Activated CD8-positive, alpha-beta memory T cell treated with anti-CD3 and anti-CD28 coated beads for 36 hours (primary cell): ENCODE data around the gene PIGS. TPM values are rescaled to one million over a fixed set of nuclear protein-coding genes. Genes with fewer than 3 reads are reported as not detected.

Source experiments
- CTCF ChIA-PET: fragments of 350-600 bp; sonication (Branson Sonifier 250); formaldehyde crosslinking; loops from one replicate; lab custom pipeline; 2021; ENCODE audit warnings: antibody characterized with exemption; lab: Charles Lee
- POLR2A ChIA-PET: fragments of 350-600 bp; sonication (Branson Sonifier 250); formaldehyde crosslinking; loops from one replicate; lab custom pipeline; 2021; ENCODE audit warnings: antibody characterized with exemption; lab: Charles Lee
- total RNA-seq, 2 experiments: library from RNA; stranded (reverse); gene quantifications; one replicate each; pipeline ENCODE4 v1.2.3, GENCODE V29; 2021

The PIGS gene
- total RNA-seq, 2 experiments from 2014 or later = 50.0 to 50.3 TPM

- POLR2A ChIA-PET = no interaction called here
- CTCF ChIA-PET = no interaction called here
These were observed 26.8 kb downstream of the PIGS start for GRCh38 chr17:28544402-28545140.

GRCh38 chr17:28541439-28541838 is 29.9 kb downstream of the PIGS start:
- ChIA-PET POLR2A (no interaction called here), CTCF (interaction anchor here (1.0 to 2.3 kb wide), 6 partner anchors 8 to 125 kb away, joined by 3 to 8 read pairs (median 5); no protein-coding TSS in a partner anchor)

GRCh38 chr17:28540231-28540630 is 31.1 kb downstream of the PIGS start:
- POLR2A ChIA-PET = interaction anchor here (0.6 kb wide), 1 partner anchor 154 kb away, joined by 8 read pairs; no protein-coding TSS in a partner anchor
- CTCF ChIA-PET = interaction anchor here (0.7 to 2.3 kb wide), 11 partner anchors 9 to 319 kb away, joined by 3 to 8 read pairs (median 4); no protein-coding TSS in a partner anchor

- CTCF ChIA-PET = interaction anchor here (1.5 to 1.9 kb wide), 2 partner anchors 13 to 43 kb away, joined by 4 to 5 read pairs; no protein-coding TSS in a partner anchor
- POLR2A ChIA-PET = no interaction called here
These were observed 32.9 kb downstream of the PIGS start for GRCh38 chr17:28538296-28538895.

- ChIA-PET CTCF (interaction anchor here (0.6 to 2.3 kb wide), 4 partner anchors 10 to 42 kb away, joined by 3 to 16 read pairs (median 4); no protein-coding TSS in a partner anchor), POLR2A (no interaction called here)
These were observed 34.1 kb downstream of the PIGS start for GRCh38 chr17:28537219-28537610.

GRCh38 chr17:28536532-28537218 is 34.6 kb downstream of the PIGS start:
- POLR2A ChIA-PET = no interaction called here
- CTCF ChIA-PET = interaction anchor here (0.6 to 2.3 kb wide), 4 partner anchors 11 to 41 kb away, joined by 3 to 16 read pairs (median 4); no protein-coding TSS in a partner anchor

GRCh38 chr17:28534740-28535375 is 36.5 kb downstream of the PIGS start:
- POLR2A ChIA-PET = no interaction called here

GRCh38 chr17:28533091-28533807 is 38.1 kb downstream of the PIGS start:
- ChIA-PET POLR2A (interaction anchor here (0.5 kb wide), 1 partner anchor 125 kb away, joined by 10 read pairs; no protein-coding TSS in a partner anchor), CTCF (no interaction called here)

More at GRCh38 chr17:28534740-28535375, 36.5 kb downstream of the PIGS start:
- CTCF ChIA-PET = no interaction called here

GRCh38 chr17:28532050-28532960 is 39.0 kb downstream of the PIGS start:
- CTCF ChIA-PET = interaction anchor here (1.1 kb wide), 1 partner anchor 17 kb away, joined by 3 read pairs; no protein-coding TSS in a partner anchor

GRCh38 chr17:28530926-28531325 is 40.4 kb downstream of the PIGS start:
- ChIA-PET CTCF (interaction anchor here (1.1 kb wide), 1 partner anchor 19 kb away, joined by 3 read pairs; no protein-coding TSS in a partner anchor), POLR2A (no interaction called here)

More at GRCh38 chr17:28532050-28532960, 39.0 kb downstream of the PIGS start:
- POLR2A ChIA-PET = no interaction called here

GRCh38 chr17:28530250-28530649 is 41.1 kb downstream of the PIGS start:
- CTCF ChIA-PET = interaction anchor here (0.7 kb wide), 1 partner anchor 10 kb away, joined by 3 read pairs; no protein-coding TSS in a partner anchor

GRCh38 chr17:28529013-28529400 is 42.3 kb downstream of the PIGS start:
- ChIA-PET CTCF (no interaction called here), POLR2A (no interaction called here)

More at GRCh38 chr17:28530250-28530649, 41.1 kb downstream of the PIGS start:
- POLR2A ChIA-PET = no interaction called here

- CTCF ChIA-PET = no interaction called here
- POLR2A ChIA-PET = no interaction called here
These were observed 42.9 kb downstream of the PIGS start for GRCh38 chr17:28528327-28529012.

- POLR2A ChIA-PET = no interaction called here
- CTCF ChIA-PET = no interaction called here
These were observed 43.5 kb downstream of the PIGS start for GRCh38 chr17:28527859-28528258.

- POLR2A ChIA-PET = no interaction called here
These were observed 44.1 kb downstream of the PIGS start for GRCh38 chr17:28527181-28527681.

GRCh38 chr17:28526381-28526780 is 44.9 kb downstream of the PIGS start:
- CTCF ChIA-PET = no interaction called here
- POLR2A ChIA-PET = no interaction called here

More at GRCh38 chr17:28527181-28527681, 44.1 kb downstream of the PIGS start:
- CTCF ChIA-PET = interaction anchor here (0.7 kb wide), 1 partner anchor 18 kb away, joined by 3 read pairs; no protein-coding TSS in a partner anchor
